GM03348 (cell line): Measurements from ENCODE around the gene STARD6.
A peak's percentile ranks its signal among the peaks of the same experiment; 100 is the strongest.
"Not testable (repeated sequence)": the region's sequence is repeated elsewhere in the genome, so short reads cannot be mapped to it uniquely, and the experiment has no call there.

Source experiments
- DNase-seq: peaks from one replicate; pipeline ENCODE4 v3.0.0; 2012; ENCODE audit warnings: low spot score

Gene STARD6

GRCh38 chr18:54335638-54336173 lies 22.0 kb downstream of the STARD6 start:
- DNase-seq, result no peak

- no peak for DNase-seq
Measured at GRCh38 chr18:54330768-54331548, 26.7 kb downstream of the STARD6 start.

DNA sequence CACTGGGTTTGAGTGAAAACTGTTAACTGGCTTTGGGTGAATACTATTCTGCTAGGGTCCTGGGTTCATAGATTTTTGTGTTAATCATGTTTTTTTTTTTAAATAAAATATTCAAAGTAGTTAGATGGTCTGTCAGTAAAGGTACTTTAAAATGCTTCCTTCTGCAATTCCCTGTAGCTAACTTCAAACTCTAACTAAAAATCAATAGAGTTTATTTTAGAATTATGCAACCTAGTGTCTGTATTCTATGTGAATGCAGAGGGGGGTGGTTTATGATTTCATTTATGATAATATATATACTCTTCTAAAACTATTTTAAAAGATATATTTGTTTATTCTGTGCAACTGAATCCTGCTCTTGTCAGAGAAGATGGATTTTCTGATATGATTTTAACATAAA lies 27.9 kb downstream of the STARD6 start:
- DNase-seq, result no peak

DNA sequence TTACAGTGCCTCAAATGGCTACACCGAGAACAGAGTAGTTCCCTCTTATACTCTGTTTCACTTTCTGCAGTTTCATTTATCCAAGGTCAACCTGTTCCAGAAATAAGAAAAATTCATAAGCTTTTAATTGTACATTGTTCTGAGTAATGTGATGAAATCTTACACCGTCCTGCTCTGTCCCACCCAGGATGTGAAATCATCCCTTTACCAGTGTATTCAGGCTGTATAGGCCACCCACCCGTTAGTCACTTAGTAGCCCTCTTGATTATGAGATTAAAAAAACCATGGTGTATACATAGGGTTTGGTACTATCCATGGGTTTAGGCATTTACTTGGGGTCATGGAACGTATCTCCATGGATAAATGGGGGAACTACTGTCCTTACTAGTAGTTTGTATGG lies 29.8 kb downstream of the STARD6 start:
- no peak for DNase-seq

DNA sequence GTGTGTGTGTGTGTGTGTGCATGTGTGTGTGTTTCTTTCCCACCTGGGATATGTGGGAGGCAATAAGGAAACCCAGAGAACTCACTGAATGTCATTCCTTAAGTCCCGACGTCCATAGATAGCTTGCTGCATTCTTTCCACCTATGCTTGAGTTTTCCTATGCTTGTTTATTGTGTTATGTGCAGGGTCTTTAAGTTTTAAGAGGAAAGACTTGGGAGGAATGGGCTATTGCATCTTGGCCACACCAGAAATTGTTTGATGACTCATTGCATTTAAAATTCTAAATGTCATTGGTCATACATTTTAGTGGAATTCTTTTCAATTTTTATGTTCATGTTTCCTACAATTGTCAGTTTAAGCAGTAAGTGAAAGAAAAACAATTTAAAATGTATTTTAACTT lies 33.7 kb downstream of the STARD6 start:
- DNase-seq, result no peak

- DNase-seq, result no peak
Measured at GRCh38 chr18:54323561-54323960, 34.1 kb downstream of the STARD6 start.

DNA sequence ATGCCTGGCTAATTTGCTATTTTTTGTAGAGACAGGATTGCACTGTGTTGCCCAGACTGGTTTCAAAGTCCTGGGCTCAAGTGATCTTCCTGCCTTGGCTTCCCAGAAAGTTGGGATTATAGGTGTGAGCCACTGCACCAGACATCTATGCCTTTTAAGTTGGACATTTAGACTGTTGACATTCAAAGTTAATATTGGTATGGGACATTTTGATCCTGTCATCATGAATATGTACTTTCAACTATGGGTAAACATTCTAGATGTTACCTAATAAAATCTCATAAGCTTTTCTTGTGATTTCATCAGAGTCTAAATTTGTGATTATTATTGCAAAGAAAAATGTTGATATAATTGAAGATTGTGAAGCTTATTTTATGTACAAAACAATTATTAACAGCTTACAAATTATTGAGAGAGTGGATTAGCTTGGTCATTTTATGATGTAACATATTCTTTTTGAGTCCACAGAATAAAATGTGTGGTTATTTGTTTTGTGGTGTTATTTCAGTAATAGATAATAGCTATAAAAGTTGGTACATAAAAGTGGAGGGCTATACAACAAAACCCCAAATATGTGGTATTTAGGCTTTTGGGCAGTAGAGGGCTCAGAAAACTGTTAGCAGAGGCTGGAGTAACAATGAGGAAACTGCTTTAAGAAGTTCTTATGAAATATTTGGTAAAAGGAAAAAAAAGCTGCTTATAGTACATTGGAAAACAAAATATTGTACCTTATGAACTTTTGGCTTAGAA lies 41.4 kb downstream of the STARD6 start:
- DNase-seq, result no peak

DNA sequence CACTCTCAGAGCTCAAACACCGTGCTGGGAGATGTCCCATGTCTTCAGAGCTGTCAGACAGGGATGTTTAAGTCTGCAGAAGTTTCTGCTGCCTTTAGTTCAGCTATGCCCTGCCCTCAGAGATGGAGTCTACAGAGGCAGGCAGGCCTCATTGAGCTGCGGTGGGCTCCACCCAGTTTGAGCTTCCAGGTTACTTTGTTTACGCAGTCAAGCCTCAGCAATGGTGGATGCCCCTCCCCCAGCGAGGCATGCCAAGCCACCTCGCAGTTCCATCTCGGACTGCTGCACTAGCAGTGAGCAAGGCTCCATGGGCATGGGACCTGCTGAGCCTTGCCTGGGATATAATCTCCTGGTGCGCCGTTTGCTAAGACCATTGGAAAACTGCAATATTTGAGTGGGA lies 48.1 kb downstream of the STARD6 start:
- DNase-seq, result not testable (repeated sequence)

- DNase-seq, result no peak
Measured at GRCh38 chr18:54303408-54303807, 54.2 kb downstream of the STARD6 start.

GRCh38 chr18:54298991-54299390 lies 58.7 kb downstream of the STARD6 start:
- DNase-seq, result not testable (repeated sequence)

DNA sequence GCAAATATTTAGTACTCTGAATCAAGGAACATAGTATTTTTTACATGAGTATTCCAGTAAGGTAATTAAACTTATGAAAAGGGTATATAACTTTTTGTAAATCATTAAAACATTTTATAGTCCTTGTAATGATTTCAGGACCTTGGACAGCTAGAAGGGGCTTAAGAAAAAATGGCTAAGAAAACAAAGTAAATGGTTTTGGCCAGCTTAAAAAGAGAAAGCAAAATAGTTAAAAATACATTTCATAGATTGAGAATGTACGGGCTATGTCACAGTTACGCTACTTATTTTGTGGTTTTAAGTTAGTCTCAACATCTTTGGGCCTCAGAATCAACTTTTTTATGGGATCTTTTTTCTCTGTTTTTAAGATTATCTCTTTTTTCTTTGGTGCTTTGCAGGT lies 61.6 kb downstream of the STARD6 start:
- DNase-seq, result no peak

DNA sequence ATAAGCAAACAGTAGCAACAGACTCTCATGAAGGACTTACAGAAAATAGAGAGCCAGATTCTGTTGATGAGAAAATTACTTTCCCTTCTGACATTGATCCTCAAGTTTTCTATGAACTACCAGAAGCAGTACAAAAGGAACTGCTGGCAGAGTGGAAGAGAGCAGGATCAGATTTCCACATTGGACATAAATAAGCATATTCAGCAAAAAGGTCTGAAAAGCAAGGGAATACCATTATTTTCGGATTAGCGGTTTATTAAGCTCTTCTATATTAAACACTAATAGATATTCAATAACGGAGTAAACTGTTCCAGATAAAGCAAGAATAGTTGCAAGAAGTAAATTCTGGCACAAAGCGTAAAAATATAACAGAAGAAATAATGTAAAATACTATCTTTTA lies 63.4 kb downstream of the STARD6 start:
- no peak for DNase-seq

GRCh38 chr18:54284981-54285785 lies 72.5 kb downstream of the STARD6 start:
- DNase-seq, result peak; percentile 62

DNA sequence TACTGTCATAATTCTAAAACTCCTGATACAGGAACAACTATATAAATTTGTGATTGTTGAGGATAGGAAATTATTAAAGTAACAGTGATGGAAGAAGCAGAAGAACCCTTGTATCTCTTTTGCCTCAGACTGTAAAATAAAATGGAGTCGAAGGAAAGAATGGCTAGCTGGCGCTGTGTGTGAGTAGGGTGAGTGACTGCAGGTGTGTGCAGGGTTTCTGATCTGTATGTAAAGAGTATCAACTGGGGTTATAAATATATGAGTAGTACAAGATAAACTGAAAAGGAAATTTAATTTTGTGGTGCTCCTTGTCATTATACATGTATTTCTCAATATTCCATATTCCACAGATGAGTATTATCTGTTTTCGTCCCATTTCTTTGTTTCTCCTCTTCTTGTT lies 73.1 kb downstream of the STARD6 start:
- no peak for DNase-seq

- DNase-seq, result no peak
Measured at GRCh38 chr18:54280220-54280569, 77.5 kb downstream of the STARD6 start.

DNA sequence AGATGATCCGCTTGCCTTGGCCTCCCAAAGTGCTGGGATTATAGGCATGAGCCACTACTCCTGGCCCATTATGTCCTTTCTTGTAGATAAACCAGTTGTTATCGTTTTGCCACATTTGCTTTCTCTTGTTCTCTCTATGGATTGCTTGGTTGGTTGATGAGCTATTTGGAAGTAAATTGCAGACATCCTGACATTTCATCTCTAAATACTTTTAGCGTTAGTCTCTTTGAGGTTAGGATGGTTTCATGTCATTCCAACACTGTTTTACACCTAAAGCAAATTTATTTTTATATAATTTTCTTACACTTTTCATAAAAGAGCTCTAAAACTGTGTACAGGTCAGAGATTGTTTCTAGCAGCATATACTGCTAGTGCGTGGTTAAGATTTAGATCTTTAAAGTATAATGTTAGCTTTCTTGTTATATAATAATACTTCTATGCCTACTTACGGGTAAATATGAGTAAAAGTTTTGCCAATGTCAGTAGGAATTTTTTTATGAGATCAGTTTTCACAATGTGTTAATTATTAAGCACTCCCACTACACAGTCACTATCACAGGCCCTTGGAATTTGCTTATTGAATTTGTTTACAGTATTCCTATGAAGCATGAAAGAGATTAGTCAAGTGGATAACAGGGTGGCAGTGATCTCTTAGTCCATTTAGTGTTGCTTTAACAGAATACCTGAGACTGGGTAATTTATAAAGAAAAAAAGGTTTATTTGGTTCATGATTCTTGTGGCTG lies 78.0 kb downstream of the STARD6 start:
- no peak for DNase-seq

GRCh38 chr18:54278615-54279014 lies 79.0 kb downstream of the STARD6 start:
- DNase-seq, result no peak

DNA sequence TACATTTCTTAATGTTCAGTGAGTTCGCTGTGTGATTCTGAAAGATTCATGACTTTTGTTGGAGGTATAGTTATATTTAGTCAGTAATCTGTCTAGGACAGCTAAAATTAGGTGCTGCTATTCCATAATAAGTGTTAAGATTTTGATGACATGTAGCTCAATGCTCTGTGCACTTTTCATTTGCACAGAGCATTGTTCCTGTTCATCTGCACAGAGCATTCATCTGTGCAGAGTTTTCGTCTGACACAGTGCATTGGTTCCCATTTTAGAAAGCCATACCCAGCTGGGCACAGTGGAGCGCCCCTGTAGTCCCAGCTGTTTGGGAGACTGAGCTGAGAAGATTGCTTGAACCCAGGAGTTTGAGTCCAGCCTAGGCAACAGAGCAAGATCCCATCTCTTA lies 79.8 kb downstream of the STARD6 start:
- no peak for DNase-seq
